IMR-90 (cell line): ENCODE measurements around the gene NPFFR1. TPM values are rescaled to one million over a fixed set of nuclear protein-coding genes. Genes with fewer than 3 reads are reported as not detected.
"Not testable (repeated sequence)": the region's sequence is repeated elsewhere in the genome, so short reads cannot be mapped to it uniquely, and the experiment has no call there.

Experiments used
- ATAC-seq: fragments of 200-7000 bp; cut with Tn5 transposase; 2 replicates; pipeline ENCODE4 v1.9.1; 2020; ENCODE audit warnings: low read depth, mild to moderate bottlenecking, moderate library complexity
- BruUV-seq: library from RNA; stranded (reverse); fragments of 400-500 nt; replicated peaks from 2 replicates; lab custom pipeline; 2021; lab: Mats Ljungman, UMichigan
- CTCF ChIA-PET: fragments of 300-600 bp; formaldehyde crosslinking; extraction: SDS; loops from one replicate; lab custom pipeline; 2021; ENCODE audit warnings: antibody characterized with exemption; lab: Yijun Ruan, JAX
- POLR2A ChIA-PET: fragments of 300-600 bp; sonication (Branson Sonifier 250); formaldehyde crosslinking; loops from one replicate; lab custom pipeline; 2022; ENCODE audit warnings: antibody characterized with exemption; ENCODE audit not compliant: unreplicated experiment; lab: Charles Lee
- DNase-seq: peaks from one replicate; pipeline ENCODE4 v3.0.0; 2013
- H2AFZ ChIP-seq: replicated peaks from 2 replicates; pipeline ENCODE3; 2013; ENCODE audit warnings: low read length, mild to moderate bottlenecking; ENCODE audit not compliant: poor library complexity
- H2AK5ac ChIP-seq: 2 replicates; pipeline ENCODE4 v1.6.1; 2013; ENCODE audit warnings: low read depth, low read length, inconsistent platforms
- H2AK9ac ChIP-seq: replicated peaks from 2 replicates; pipeline ENCODE3; 2013; ENCODE audit warnings: mild to moderate bottlenecking, low read depth, low read length, moderate library complexity; ENCODE audit not compliant: poor library complexity
- H2BK120ac ChIP-seq: 2 replicates; pipeline ENCODE4 v1.6.1; 2013; ENCODE audit warnings: low read depth, low read length, inconsistent platforms
- H2BK15ac ChIP-seq: 3 replicates; pipeline ENCODE4 v1.6.1; 2013; ENCODE audit warnings: low read depth, low read length, inconsistent platforms
- H2BK20ac ChIP-seq: 2 replicates; pipeline ENCODE4 v1.6.1; 2013; ENCODE audit warnings: low read depth, mild to moderate bottlenecking, inconsistent platforms, low read length, moderate library complexity
- H2BK5ac ChIP-seq: 2 replicates; pipeline ENCODE4 v1.6.1; 2013; ENCODE audit warnings: mild to moderate bottlenecking, low read depth, low read length, inconsistent platforms; ENCODE audit not compliant: poor library complexity, severe bottlenecking
- H3K14ac ChIP-seq: replicated peaks from 2 replicates; pipeline ENCODE4 v1.6.1; 2013; ENCODE audit warnings: low read depth, low read length, inconsistent platforms
- H3K18ac ChIP-seq: 2 replicates; pipeline ENCODE4 v1.6.1; 2013; ENCODE audit warnings: low read depth, low read length, control low read depth
- H3K23ac ChIP-seq: 2 replicates; pipeline ENCODE4 v1.6.1; 2013; ENCODE audit warnings: low read depth, low read length, inconsistent platforms
- H3K27ac ChIP-seq: 2 replicates; pipeline ENCODE4 v1.5.1; 2013; ENCODE audit warnings: mild to moderate bottlenecking, control low read depth, low read length; ENCODE audit not compliant: insufficient read depth
- H3K27me3 ChIP-seq: 2 replicates; pipeline ENCODE4 v1.6.1; 2013; ENCODE audit warnings: low read length; ENCODE audit not compliant: control insufficient read depth, insufficient read depth
- H3K36me3 ChIP-seq: 2 replicates; pipeline ENCODE4 v1.6.1; 2013; ENCODE audit warnings: low read length, mixed read lengths; ENCODE audit not compliant: control insufficient read depth, insufficient read depth
- H3K4ac ChIP-seq: 2 replicates; pipeline ENCODE4 v1.6.1; 2013; ENCODE audit warnings: low read depth, low read length, inconsistent platforms
- H3K4me1 ChIP-seq: 2 replicates; pipeline ENCODE4 v1.6.1; 2013; ENCODE audit warnings: low read length, mixed read lengths; ENCODE audit not compliant: control insufficient read depth, insufficient read depth
- H3K4me2 ChIP-seq: 2 replicates; pipeline ENCODE4 v1.6.1; 2013; ENCODE audit warnings: low read depth, mild to moderate bottlenecking, control low read depth, low read length, moderate library complexity
- H3K4me3 ChIP-seq: 2 replicates; pipeline ENCODE4 v1.5.1; 2013; ENCODE audit warnings: low read depth, mild to moderate bottlenecking, control low read depth, low read length, moderate library complexity; ENCODE audit not compliant: insufficient read depth
- H3K56ac ChIP-seq: 2 replicates; pipeline ENCODE4 v1.6.1; 2013; ENCODE audit warnings: low read length, inconsistent platforms; ENCODE audit not compliant: insufficient read depth; ENCODE audit errors: extremely low read depth
- H3K79me1 ChIP-seq, 2 experiments: 2 replicates each; pipeline ENCODE4 v1.6.1; 2013; ENCODE audit warnings: low read length in 2 of 2, inconsistent platforms in 1 of 2, low read depth in 1 of 2
- H3K9ac ChIP-seq: 2 replicates; pipeline ENCODE4 v1.6.1; 2013; ENCODE audit warnings: low read depth, low read length, control low read depth
- H3K9me1 ChIP-seq: 2 replicates; pipeline ENCODE4 v1.6.1; 2013; ENCODE audit warnings: low read length, inconsistent platforms; ENCODE audit not compliant: insufficient read depth
- H3K9me3 ChIP-seq: 2 replicates; pipeline ENCODE4 v1.6.1; 2013; ENCODE audit warnings: low read length; ENCODE audit not compliant: control insufficient read depth, insufficient read depth
- H4K20me1 ChIP-seq: 2 replicates; pipeline ENCODE4 v1.6.1; 2013; ENCODE audit warnings: low read length, inconsistent platforms; ENCODE audit not compliant: insufficient read depth
- H4K5ac ChIP-seq: 2 replicates; pipeline ENCODE4 v1.6.1; 2013; ENCODE audit warnings: mild to moderate bottlenecking, low read depth, low read length, control low read depth
- H4K8ac ChIP-seq, 2 experiments: 2 replicates each; pipeline ENCODE4 v1.6.1; 2013; ENCODE audit warnings: low read depth in 2 of 2, low read length in 2 of 2, control low read depth in 1 of 2, inconsistent platforms in 1 of 2
- H4K91ac ChIP-seq: 2 replicates; pipeline ENCODE4 v1.6.1; 2013; ENCODE audit warnings: low read depth, low read length, inconsistent platforms; ENCODE audit not compliant: insufficient read depth
- WGBS, 2 experiments: methylation state at CpG; one replicate each; pipeline versions ENCODE4 v1.1.5 to v1.1.7; 2013; ENCODE audit warnings: missing lambda C conversion rate in 2 of 2; ENCODE audit not compliant: insufficient read length in 1 of 2; ENCODE audit errors: extremely low coverage in 2 of 2; 5-methylcytosine and 5-hydroxymethylcytosine counted together
- dilution Hi-C: fragments of 300-500 bp; cut with HindIII; formaldehyde crosslinking; loops from one replicate; pipeline ENCODE4 v1.14.3; 2018; ENCODE audit warnings: low sequenced_read_pairs; ENCODE audit not compliant: unreplicated experiment
- in situ Hi-C: fragments of 300-500 bp; cut with MboI; formaldehyde crosslinking; loops from 3 replicates; pipeline ENCODE4 v1.14.3; 2019; ENCODE audit warnings: low sequenced_read_pairs, inconsistent platforms, mixed read lengths
- intact Hi-C: fragments of 100-400 bp; cut with micrococcal nuclease; formaldehyde crosslinking; loops from 2 replicates; pipeline ENCODE4 v1.10.0; 2022
- polyA plus RNA-seq, 3 experiments: library from polyadenylated mRNA; depleted of rRNA; stranded (reverse); fragments of >200 nt; gene quantifications; 2 replicates each; pipeline ENCODE4 v1.2.3, GENCODE V29; 2012; ENCODE audit warnings: low replicate concordance in 1 of 3
- total RNA-seq: library from RNA; depleted of rRNA; stranded (reverse); fragments of >200 nt; gene quantifications from 2 replicates; pipeline ENCODE4 v1.2.3, GENCODE V29; 2012

Gene NPFFR1
- total and polyA plus RNA-seq, 2 of the 4 experiments (the other 2 are of a cell fraction), result not detected

GRCh38 chr10:70257816-70258215, 26.0 kb downstream of the NPFFR1 start:
- H3K14ac ChIP-seq, H2BK15ac ChIP-seq, H2AK9ac ChIP-seq, H2BK120ac ChIP-seq, H3K79me1 ChIP-seq, H3K27ac ChIP-seq, H3K56ac ChIP-seq, intact Hi-C loops, H3K4ac ChIP-seq, H3K9me1 ChIP-seq, BruUV-seq, H3K23ac ChIP-seq, in situ Hi-C loops, H4K20me1 ChIP-seq, H3K9ac ChIP-seq, H2BK5ac ChIP-seq, H2AFZ ChIP-seq, H4K8ac ChIP-seq, H2BK20ac ChIP-seq, H2AK5ac ChIP-seq, POLR2A ChIA-PET, dilution Hi-C loops, DNase-seq, H4K5ac ChIP-seq, H3K4me1 ChIP-seq, H3K4me3 ChIP-seq, H3K4me2 ChIP-seq, H3K36me3 ChIP-seq, H3K18ac ChIP-seq, ATAC-seq, H4K91ac ChIP-seq: not testable (repeated sequence)
- no CpG with 5 or more reads among the region's 8 CpGs for WGBS, 2 experiments
- Histone ChIP-seq H3K27me3 (peaks cover 21% of the 10 kb centered on the region), H3K9me3 (peaks cover 12% of the 10 kb centered on the region; the same call in 1 of the 2 replicates)
- CTCF ChIA-PET, result interaction anchor here (1.0 kb wide), 1 partner anchor 106 kb away, joined by 3 read pairs; no protein-coding TSS in a partner anchor
